GM19043 (cell line): ENCODE measurements around the gene CELF5.
"Not testable (repeated sequence)": the region's sequence is repeated elsewhere in the genome, so short reads cannot be mapped to it uniquely, and the experiment has no call there.

Experiments
- ATAC-seq: cut with Tn5 transposase; IDR thresholded peaks from one replicate; pipeline ENCODE4 v1.9.1; 2021; ENCODE audit warnings: low read depth; ENCODE audit not compliant: unreplicated experiment

CELF5 gene

DNA sequence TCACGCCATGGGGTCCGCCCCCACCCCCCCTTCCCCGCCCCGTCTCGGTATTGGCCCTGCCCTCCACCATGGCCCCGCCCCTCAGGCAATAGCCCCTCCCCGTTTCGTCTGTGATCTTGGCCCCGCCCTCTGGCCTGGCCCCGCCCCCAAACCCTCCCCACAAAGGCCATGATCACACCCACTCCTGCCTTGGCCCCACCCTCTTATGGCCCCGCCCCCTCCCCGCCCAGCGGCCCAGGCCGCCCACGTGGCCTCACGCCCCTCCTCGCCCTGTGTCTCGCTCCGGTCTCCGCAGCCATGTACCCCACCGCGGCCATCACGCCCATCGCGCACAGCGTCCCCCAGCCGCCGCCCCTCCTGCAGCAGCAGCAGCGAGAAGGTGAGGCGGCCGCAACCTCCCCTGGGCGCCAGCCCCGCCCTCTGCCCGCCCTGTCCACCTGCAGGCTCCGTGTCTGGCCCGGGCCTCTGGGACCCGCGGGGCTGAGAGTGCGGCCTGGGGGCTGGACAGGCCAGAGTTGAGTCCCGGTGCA, 61.3 kb downstream of the CELF5 start:
- ATAC-seq = no peak

DNA sequence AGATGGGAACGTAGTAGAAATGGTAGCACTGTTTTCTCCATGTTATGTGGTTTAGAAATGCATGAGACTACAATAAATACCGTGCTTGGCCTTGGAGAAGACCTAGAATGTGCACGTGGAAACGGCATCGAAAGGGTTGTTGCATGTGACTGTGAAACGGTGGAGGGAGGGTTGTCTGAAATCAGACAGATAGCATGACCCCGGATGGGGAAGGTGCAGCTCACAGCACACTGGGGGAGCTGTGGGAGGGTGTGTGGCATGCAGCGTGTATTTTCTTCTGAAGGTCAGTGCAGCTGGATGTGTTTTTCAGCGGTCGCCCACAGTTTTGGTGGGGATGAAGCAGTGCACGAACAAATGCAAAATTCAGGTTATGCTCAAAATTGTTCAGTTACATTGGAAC, 63.4 kb downstream of the CELF5 start:
- no peak for ATAC-seq

- not testable (repeated sequence) for ATAC-seq
These were observed 64.0 kb downstream of the CELF5 start for GRCh38 chr19:3288437-3288836.

GRCh38 chr19:3289971-3290569, 65.6 kb downstream of the CELF5 start:
- ATAC-seq = no peak

- ATAC-seq = not testable (repeated sequence)
These were observed 66.4 kb downstream of the CELF5 start for GRCh38 chr19:3290858-3291257.

- no peak for ATAC-seq
These were observed 67.2 kb downstream of the CELF5 start for GRCh38 chr19:3291644-3292043.

- ATAC-seq = no peak
These were observed 68.6 kb downstream of the CELF5 start for GRCh38 chr19:3292958-3293529.

DNA sequence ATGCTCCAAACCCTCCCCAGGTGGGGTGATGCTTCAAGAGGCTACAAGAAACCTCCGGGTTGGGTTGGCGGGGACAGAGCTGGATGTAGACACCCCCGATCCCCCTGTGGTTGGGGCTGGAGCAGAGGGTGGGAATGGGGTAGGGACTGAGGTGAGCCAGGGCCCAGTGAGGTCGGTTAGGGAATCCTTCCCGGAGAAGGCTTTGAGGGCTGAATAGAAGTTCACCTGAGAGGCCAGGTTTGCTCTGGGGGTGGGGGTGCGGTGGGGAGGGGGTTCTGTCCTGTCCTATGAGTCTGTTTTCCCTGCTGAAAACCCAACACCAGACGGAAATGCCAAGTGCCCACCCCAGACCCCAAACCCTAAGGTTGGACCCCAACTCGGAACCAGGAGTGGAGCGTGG, 69.1 kb downstream of the CELF5 start:
- no peak for ATAC-seq

DNA sequence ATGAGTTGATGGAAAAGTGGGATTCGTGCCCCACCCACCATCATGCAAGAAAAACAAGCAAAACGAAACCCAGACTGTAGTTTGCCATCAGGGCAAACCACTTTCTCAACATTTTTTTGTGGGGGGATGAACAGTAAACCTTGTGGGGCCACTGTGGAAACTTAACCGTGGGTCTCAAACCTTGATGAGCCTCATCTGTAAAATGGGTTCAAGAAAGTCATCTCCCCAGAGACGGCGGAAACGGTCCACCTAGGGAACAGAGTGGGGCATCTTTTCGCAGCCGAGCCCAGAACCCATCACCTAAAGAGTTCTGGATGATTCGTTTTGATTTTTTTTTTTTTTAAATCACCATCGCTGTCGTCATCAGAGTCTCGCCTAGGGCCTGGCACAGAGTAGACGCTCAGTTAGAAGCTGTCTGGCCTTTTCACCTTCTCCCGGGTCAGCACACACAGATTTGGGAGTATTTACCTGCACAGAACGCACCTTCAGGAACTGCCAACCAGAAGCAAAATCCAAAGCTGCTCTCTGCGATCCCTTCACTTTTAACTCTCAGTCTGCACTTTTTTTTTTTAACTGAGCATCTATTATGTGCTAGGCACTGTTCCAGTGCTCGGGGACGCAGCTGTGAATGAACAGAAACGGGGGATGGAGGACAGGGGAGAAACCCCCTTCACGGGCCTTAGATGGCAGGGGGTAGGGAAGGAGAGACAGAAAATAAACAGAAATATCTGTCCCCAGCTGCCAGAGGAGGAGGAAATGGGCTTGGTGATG, 69.8 kb downstream of the CELF5 start:
- ATAC-seq = no peak

DNA sequence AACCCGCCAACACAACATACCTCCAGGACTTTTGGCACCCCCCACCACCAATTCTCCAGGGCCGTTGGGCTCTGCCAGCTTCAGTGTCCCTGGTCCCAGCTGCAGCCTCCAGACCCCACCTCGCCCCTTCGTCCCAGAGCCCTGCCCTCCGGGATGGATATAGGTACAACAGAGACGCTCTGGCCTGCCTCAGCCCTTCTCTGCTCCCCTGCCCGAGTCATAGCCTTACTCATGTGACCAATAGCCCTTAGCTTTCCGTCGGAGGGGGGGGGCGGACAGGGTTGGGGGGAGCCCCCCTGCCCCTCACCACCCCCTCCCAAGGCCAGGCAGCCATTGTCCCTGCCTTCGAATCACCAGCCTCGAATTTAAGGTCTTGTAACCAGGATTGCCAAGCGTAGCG, 71.1 kb downstream of the CELF5 start:
- no peak for ATAC-seq

DNA sequence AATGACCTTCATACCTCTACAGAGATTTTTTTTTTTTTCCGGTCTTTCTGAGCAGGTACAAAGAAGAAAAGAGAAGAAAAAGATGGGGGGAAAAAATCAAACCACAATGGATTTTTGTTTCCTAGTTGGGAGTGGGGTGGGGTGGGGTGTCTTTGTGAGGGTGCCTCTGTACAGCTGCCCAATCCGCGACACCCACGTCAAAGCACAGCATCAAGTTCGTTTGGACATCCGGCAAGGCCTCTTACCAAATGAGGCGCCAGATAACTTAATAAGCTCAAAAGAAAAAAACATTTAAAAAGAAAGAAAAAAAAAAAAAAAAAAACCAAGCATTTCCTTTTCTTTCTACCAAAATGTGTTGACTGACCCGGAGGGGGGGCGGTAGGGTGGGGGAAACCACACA, 71.6 kb downstream of the CELF5 start:
- ATAC-seq = no peak

DNA sequence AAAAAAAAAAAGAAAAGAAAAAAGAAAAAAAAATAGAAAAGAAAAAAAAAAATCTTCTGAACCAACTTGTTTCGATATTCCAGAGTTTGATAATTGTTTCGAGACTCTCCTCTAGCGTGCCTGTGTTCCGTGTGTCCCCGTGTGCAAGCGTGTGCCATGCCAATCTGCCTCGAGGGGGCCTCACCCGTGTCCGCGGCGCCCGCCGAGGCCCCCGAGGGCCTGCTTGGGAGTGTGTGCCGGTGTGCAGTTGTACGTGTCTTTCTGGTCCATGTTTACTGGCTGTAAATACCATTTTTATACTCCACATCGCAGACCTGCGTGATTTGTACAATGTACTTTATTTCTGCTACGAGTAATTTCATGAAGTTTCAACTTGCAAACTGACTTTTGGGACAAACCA, 72.0 kb downstream of the CELF5 start:
- ATAC-seq = no peak

DNA sequence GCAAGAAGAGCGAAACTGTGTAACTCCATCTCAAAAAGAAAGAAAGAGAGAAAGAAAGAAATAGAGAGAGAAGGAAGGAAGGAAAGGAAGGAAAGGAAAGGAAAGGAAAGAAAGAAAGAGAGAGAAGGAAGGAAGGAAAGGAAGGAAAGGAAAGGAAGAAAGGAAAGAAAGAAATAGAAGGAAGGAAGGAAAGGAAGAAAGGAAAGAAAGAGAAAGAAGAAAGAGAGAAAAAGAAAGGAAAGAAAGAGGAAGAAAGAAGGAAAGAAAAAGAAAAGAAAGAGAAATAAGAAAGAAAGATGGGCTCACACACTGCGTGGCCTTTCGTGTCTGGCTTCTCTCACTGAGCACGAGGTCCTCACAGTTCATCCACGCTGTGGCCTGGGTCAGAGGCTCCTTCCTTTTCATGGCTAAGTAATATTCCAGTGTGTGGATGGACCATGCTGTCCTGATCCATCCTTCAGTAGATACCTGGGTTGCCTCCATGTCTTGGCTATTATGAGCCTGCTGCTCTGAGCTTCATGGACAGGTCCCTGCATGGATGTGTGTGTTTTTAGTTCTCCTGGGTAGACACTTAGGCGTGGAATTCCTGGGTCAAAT, 74.5 kb downstream of the CELF5 start:
- no peak for ATAC-seq

- not testable (repeated sequence) for ATAC-seq
These were observed 76.1 kb downstream of the CELF5 start for GRCh38 chr19:3300566-3300965.

GRCh38 chr19:3302755-3303154, 78.3 kb downstream of the CELF5 start:
- no peak for ATAC-seq

DNA sequence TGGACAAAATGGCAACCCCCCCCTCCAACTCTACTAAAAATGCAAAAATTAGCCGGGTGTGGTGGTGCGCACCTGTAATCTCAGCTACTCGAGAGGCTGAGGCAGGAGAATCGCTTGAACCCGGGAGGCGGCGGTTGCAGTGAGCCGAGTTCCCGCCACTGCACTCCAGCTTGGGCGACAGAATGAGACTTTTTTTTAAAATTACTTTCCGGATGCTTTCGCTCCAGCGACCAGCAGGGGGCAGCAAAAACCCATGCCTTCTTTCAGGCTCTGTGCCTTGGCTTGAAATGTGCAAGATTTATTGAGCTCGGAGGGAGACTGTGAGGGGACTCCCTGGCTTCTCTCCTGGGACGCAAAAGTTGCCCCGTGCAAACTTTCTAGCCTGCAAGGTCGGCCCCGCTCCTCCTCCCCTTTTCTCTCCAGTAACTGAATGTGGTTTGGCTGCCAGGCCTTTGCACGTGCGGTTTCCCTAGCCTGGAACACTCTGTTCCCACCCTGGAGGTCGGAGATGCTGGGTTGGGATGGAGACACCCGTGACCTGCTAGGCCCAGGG, 80.5 kb downstream of the CELF5 start:
- no peak for ATAC-seq

DNA sequence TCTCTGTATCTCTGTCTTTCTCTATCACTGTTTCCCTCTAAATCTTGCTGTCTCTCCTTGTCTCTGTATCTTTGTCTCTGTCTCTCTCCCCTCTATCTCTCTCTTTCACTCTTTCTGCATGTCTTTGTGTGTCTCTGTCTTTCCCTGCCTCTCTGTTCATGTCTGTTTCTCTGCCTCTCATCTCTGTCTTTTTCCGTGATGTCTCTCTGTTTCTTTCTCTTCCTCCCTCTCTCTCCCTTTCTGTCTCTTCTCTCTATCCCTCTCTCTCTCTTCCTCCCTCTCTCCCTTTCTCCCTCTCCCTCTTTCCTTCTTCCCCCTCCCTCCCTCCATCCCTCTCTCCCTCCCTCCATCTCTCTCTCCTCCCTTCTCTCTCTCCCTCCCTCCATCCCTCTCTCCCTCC, 85.3 kb downstream of the CELF5 start:
- ATAC-seq = no peak

DNA sequence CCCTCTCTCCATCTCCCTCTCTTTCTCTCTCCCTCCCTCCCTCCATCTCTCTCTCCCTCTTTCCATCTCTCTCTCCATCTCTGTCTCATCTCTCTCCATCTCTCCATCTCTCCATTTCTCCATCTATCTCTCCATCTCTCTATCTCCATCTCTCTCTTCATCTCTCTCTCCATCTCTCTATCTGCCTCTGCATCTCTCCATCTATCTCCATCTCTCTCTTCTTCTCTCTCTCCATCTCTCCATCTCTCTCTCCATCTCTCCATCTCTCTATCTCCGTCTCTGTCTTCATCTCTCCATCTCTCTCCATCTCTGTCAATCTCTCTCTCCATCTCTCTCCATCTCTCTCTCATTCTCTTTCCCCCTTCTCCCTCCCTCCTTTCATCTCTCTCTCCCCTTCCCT, 85.8 kb downstream of the CELF5 start:
- ATAC-seq = no peak

DNA sequence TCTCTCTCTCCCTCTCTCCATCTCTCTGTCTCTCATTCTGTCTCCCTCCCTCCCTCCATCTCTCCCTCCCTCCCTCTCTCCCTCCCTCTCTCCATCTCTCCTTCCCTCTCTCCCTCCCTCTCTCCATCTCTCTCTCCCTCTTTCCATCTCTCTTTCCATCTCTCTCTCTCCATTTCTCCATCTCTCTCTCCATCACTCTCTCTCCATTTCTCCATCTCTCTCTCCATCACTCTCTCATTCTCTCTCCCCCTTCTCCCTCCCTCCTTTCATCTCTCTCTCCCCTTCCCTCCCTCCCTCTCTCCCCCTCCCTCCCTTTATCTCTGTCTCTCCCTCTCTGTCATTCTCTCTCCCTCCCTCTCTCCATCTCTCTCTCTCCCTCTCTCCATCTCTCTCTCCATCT, 86.2 kb downstream of the CELF5 start:
- no peak for ATAC-seq

- ATAC-seq = no peak
These were observed 88.7 kb downstream of the CELF5 start for GRCh38 chr19:3313199-3313575.

DNA sequence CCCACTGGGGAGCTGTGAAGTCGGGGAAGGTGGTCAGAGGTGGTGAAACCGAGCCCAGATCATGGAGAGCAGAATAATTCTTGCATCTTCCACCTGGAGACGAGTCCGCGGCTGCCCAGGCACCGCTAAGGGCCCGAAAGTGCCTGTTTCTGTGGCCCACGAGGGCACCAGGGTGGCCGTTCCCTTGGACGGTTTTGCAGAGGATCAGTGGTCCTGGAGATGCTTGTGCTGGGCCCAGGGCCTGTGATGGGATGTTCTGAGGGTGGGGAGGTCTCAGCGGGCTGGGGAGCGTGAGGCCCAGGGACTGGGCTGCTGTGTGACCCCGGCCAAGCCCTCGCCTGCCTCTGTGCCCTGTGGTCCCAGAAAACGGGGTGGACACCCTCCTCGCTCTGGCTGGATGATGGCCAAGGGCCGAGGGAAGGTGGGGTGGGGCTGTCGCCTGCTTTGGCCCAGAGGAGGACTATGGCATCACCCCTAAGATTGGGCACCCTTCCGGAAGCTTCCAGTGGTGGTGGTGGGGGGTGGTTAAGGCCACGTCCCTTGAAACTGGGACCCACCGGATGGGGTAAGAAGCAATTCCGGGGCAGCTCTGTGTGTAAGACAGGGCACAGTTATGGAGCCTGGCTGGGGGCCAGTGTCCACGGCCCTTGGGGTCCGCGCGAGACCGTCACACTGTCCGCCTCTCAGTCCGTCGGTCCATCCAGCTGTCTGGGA, 90.7 kb downstream of the CELF5 start:
- ATAC-seq = no peak
